WTC11 (cell line): ENCODE measurements around the gene CYP27A1.

Experiments
- RORB ChIP-seq: fragments of 250-450 bp; sonication (Bioruptor Pico); IDR thresholded peaks from 2 replicates; pipeline ENCODE4 v1.9.0; 2021; ENCODE audit warnings: mild to moderate bottlenecking
- TP53 ChIP-seq: sonication (generic); formaldehyde crosslinking; IDR thresholded peaks from 2 replicates; pipeline ENCODE4 v1.8.1; 2023; ENCODE audit warnings: mild to moderate bottlenecking, missing genetic modification reagents
- TF ChIP-seq, protein P1 (sequence below): sonication (generic); formaldehyde crosslinking; IDR thresholded peaks from 2 replicates; pipeline ENCODE4 v1.8.1; 2022; ENCODE audit warnings: missing genetic modification reagents, borderline replicate concordance
- TF ChIP-seq, protein P2 (sequence below): sonication (generic); formaldehyde crosslinking; IDR thresholded peaks from 2 replicates; pipeline ENCODE4 v1.8.0; 2023; ENCODE audit warnings: missing genetic modification reagents
- TF ChIP-seq, protein P3 (sequence below): fragments of 200-600 bp; IDR thresholded peaks from 2 replicates; pipeline ENCODE4 v1.8.0; 2022; ENCODE audit warnings: antibody characterized with exemption
- TF ChIP-seq, protein P4 (sequence below): fragments of 250-450 bp; sonication (Bioruptor Pico); IDR thresholded peaks from 2 replicates; pipeline ENCODE4 v2.1.2; 2022; ENCODE audit warnings: mild to moderate bottlenecking, moderate library complexity

DNA sequence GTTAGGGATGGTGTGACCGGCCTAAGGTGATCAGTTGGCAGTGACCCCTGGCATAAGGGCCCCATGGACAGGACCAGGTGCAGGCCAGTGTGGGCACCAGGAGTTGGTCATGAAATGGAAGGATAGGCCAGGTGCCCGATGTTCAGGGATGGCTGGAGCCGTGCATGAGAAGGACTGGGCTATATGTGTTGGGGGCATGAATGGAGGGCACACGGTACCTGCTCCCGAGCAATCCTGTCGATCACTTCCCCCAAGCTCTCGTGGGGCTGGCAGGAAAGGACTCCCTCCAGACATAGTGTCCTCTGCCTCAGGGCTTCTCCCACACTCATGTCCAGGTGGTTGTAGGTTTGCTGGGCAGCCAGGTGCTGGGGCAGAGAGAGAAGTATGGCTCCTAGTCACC lies 42.1 kb downstream of the CYP27A1 start:
- TF ChIP-seq, protein P1, sequence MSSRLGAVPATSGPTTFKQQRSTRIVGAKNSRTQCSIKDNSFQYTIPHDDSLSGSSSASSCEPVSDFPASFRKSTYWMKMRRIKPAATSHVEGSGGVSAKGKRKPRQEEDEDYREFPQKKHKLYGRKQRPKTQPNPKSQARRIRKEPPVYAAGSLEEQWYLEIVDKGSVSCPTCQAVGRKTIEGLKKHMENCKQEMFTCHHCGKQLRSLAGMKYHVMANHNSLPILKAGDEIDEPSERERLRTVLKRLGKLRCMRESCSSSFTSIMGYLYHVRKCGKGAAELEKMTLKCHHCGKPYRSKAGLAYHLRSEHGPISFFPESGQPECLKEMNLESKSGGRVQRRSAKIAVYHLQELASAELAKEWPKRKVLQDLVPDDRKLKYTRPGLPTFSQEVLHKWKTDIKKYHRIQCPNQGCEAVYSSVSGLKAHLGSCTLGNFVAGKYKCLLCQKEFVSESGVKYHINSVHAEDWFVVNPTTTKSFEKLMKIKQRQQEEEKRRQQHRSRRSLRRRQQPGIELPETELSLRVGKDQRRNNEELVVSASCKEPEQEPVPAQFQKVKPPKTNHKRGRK (CRISPR knock-in tag): no peak
- TF ChIP-seq, protein P2, sequence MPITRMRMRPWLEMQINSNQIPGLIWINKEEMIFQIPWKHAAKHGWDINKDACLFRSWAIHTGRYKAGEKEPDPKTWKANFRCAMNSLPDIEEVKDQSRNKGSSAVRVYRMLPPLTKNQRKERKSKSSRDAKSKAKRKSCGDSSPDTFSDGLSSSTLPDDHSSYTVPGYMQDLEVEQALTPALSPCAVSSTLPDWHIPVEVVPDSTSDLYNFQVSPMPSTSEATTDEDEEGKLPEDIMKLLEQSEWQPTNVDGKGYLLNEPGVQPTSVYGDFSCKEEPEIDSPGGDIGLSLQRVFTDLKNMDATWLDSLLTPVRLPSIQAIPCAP (CRISPR knock-in tag): no peak
- TF ChIP-seq TP53 (no peak), RORB (no peak)
- TF ChIP-seq, protein P3, sequence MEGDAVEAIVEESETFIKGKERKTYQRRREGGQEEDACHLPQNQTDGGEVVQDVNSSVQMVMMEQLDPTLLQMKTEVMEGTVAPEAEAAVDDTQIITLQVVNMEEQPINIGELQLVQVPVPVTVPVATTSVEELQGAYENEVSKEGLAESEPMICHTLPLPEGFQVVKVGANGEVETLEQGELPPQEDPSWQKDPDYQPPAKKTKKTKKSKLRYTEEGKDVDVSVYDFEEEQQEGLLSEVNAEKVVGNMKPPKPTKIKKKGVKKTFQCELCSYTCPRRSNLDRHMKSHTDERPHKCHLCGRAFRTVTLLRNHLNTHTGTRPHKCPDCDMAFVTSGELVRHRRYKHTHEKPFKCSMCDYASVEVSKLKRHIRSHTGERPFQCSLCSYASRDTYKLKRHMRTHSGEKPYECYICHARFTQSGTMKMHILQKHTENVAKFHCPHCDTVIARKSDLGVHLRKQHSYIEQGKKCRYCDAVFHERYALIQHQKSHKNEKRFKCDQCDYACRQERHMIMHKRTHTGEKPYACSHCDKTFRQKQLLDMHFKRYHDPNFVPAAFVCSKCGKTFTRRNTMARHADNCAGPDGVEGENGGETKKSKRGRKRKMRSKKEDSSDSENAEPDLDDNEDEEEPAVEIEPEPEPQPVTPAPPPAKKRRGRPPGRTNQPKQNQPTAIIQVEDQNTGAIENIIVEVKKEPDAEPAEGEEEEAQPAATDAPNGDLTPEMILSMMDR: no peak
- TF ChIP-seq, protein P4, sequence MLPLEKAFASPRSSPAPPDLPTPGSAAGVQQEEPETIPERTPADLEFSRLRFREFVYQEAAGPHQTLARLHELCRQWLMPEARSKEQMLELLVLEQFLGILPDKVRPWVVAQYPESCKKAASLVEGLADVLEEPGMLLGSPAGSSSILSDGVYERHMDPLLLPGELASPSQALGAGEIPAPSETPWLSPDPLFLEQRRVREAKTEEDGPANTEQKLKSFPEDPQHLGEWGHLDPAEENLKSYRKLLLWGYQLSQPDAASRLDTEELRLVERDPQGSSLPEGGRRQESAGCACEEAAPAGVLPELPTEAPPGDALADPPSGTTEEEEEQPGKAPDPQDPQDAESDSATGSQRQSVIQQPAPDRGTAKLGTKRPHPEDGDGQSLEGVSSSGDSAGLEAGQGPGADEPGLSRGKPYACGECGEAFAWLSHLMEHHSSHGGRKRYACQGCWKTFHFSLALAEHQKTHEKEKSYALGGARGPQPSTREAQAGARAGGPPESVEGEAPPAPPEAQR (CRISPR knock-in tag): no peak
